ENCODE results near the gene ATP8B4.

DNA sequence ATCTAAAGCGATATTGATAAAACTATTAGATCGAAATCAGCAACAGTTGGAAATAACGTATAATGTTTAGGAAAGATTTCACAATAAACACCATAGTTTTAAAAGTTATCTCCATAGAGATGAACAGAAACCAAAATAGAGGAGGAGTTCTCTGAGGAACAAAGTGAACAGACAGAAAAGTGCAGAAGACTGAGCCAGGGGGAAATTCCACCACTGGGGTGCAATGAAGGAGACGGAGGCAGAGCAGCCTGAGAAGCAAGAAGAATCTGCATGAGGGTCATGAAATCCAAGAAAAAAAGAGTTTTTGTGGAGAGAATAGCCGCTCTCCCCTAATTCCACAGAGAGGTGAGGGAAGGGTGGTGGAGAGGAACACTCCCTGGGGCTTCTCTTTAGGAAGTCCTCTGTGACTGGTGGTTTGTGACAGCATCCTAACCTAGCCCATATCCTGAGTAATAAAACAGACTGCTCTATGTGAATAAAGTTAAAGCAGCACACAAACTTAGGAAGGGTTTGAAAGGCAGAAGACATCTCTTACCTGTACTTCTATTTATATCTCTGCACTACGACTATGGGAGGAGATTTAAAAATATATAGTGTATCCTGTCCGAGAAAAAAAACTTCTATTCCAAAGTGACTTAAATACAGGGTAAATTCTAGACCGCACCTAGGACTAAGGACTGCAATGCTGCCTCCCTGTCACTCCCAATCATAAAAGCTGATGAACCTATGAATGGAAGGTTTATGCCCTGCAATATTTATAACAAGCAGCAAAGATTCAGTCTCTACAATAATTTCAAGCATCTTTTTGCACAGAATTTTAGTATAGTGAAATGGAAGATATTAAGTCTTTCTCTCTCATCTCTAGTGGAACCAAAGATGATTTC, 22.9 kb downstream of the ATP8B4 start:
- TF ChIP-seq POLR2A (IDR thresholded peaks at IDR 0.05) (no peak), POLR2AphosphoS5 (IDR thresholded peaks at IDR 0.05) (no peak)
- TF ChIP-seq, protein P1, sequence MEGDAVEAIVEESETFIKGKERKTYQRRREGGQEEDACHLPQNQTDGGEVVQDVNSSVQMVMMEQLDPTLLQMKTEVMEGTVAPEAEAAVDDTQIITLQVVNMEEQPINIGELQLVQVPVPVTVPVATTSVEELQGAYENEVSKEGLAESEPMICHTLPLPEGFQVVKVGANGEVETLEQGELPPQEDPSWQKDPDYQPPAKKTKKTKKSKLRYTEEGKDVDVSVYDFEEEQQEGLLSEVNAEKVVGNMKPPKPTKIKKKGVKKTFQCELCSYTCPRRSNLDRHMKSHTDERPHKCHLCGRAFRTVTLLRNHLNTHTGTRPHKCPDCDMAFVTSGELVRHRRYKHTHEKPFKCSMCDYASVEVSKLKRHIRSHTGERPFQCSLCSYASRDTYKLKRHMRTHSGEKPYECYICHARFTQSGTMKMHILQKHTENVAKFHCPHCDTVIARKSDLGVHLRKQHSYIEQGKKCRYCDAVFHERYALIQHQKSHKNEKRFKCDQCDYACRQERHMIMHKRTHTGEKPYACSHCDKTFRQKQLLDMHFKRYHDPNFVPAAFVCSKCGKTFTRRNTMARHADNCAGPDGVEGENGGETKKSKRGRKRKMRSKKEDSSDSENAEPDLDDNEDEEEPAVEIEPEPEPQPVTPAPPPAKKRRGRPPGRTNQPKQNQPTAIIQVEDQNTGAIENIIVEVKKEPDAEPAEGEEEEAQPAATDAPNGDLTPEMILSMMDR (IDR thresholded peaks at IDR 0.05) = no peak

Data from upper lobe of left lung (tissue), 4 donors.